ENCODE data around the gene WNT5B.

Gene WNT5B

DNA sequence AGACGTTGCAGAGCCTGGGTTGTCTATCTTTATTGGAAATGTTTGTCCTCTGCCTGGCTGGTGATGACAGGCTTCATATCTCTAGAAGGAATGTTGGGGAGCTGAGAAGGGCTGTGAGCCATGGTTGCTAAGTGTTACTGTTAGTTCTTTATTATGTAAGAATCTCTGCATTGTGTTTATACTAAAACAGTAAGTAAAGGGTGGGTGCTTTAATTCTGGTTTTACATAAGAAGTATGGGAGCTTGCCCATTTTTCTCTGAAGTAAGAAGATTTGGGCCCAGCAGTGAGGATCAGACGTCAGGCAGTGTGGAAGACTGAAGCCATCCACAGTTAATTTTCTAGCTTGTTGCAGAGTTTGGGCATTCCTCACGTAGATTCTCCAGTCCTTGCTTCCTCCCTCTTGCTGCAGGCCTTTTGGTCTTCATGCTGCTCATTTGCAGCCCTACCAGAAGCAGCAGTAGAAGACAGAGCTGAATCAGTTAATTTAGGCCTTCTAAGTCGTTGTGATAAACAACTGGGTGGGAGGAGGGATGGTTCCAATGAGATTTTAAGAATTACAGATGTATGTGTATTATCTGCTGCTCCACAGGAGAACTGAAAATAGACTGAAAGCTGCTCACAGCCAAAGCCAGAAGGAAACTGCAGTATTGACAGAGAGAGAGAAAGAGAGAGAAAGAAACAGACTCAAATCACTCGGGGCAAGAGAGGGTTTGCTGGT lies 21.4 kb downstream of the WNT5B start:
- Histone ChIP-seq H3K36me3 (ENCODE audit: control insufficient read depth in 5 of 5, insufficient read depth in 5 of 5, low read length in 5 of 5) (peaks cover 0 to 5% (median 0%) of the 10 kb centered on the region in 5 donors), H3K27ac (ENCODE audit: low read depth, low read length) (no peak overlapping the region), H3K9me3 (ENCODE audit: control insufficient read depth in 5 of 5, low read length in 5 of 5) (no peaks in the 10 kb centered on the region), H3K4me3 (ENCODE audit: low read depth in 1 of 5, low read length in 5 of 5) (no peak overlapping the region), H3K27me3 (ENCODE audit: control insufficient read depth in 5 of 5, insufficient read depth in 4 of 5, low read length in 5 of 5) (no peaks in the 10 kb centered on the region), H3K9ac (ENCODE audit: low read length in 5 of 5) (peak overlapping the region in 1 of 5 donors; percentile 16), H3K4me1 (ENCODE audit: control insufficient read depth in 5 of 5, insufficient read depth in 5 of 5, low read length in 5 of 5) (peaks cover 0 to 19% (median 9%) of the 10 kb centered on the region in 5 donors)

DNA sequence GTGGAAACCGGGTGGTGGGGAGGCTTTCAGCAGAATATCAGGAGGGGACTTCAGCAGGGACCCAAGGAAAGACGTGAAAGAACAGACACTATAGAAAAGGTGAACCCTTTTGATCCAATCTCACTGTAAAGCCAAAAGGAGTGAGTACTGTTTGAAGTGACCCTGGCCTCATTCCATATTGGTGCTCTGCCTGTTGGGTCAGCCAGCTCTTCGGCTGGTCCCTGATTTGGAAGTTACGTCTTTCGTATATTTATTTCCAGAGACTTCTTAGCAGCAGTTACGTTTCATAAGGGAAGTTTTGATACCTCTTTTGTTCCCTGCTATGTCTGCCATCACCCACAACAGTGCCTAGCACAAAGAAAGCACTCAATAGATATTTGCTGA lies 21.9 kb downstream of the WNT5B start:
- Histone ChIP-seq H3K36me3 (ENCODE audit: control insufficient read depth in 5 of 5, insufficient read depth in 5 of 5, low read length in 5 of 5) (peaks cover 0 to 5% (median 0%) of the 10 kb centered on the region in 5 donors), H3K27ac (ENCODE audit: low read depth, low read length) (no peak overlapping the region), H3K9me3 (ENCODE audit: control insufficient read depth in 5 of 5, low read length in 5 of 5) (no peaks in the 10 kb centered on the region), H3K4me1 (ENCODE audit: control insufficient read depth in 5 of 5, insufficient read depth in 5 of 5, low read length in 5 of 5) (peaks cover 0 to 17% (median 9%) of the 10 kb centered on the region in 5 donors), H3K4me3 (ENCODE audit: low read depth in 1 of 5, low read length in 5 of 5) (no peak overlapping the region), H3K9ac (ENCODE audit: low read length in 5 of 5) (peak overlapping the region in 1 of 5 donors; percentile 16), H3K27me3 (ENCODE audit: control insufficient read depth in 5 of 5, insufficient read depth in 4 of 5, low read length in 5 of 5) (no peaks in the 10 kb centered on the region)

DNA sequence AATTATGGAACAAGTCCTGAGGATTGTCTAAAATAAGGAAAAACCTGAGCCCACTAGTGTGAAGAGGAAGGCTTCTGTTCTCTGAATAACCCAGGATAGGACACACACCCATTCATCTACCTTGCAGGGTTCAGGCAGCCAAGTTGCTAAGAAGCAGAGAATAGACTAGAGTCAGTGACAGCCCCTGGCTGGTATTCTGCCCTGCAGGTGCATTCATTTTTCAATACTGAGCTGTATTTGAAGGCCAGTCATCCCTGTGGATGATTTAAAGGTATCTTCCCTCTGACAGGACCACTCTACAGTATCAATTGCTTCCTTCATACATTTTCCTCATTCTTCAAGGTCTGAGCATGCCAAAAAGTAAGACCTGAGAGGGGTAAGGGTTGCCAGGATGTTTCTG lies 22.9 kb downstream of the WNT5B start:
- H3K9ac ChIP-seq (ENCODE audit: low read length in 5 of 5) = no peak overlapping the region
- no peaks in the 10 kb centered on the region for H3K36me3 ChIP-seq (ENCODE audit: control insufficient read depth in 5 of 5, insufficient read depth in 5 of 5, low read length in 5 of 5)
- peaks cover 0 to 21% (median 13%) of the 10 kb centered on the region in 5 donors for H3K4me1 ChIP-seq (ENCODE audit: control insufficient read depth in 5 of 5, insufficient read depth in 5 of 5, low read length in 5 of 5)
- H3K27ac ChIP-seq (ENCODE audit: low read depth, low read length) = no peak overlapping the region
- H3K9me3 ChIP-seq (ENCODE audit: control insufficient read depth in 5 of 5, low read length in 5 of 5) = no peaks in the 10 kb centered on the region
- no peak overlapping the region for H3K4me3 ChIP-seq (ENCODE audit: low read depth in 1 of 5, low read length in 5 of 5)
- H3K27me3 ChIP-seq (ENCODE audit: control insufficient read depth in 5 of 5, insufficient read depth in 4 of 5, low read length in 5 of 5) = no peaks in the 10 kb centered on the region

DNA sequence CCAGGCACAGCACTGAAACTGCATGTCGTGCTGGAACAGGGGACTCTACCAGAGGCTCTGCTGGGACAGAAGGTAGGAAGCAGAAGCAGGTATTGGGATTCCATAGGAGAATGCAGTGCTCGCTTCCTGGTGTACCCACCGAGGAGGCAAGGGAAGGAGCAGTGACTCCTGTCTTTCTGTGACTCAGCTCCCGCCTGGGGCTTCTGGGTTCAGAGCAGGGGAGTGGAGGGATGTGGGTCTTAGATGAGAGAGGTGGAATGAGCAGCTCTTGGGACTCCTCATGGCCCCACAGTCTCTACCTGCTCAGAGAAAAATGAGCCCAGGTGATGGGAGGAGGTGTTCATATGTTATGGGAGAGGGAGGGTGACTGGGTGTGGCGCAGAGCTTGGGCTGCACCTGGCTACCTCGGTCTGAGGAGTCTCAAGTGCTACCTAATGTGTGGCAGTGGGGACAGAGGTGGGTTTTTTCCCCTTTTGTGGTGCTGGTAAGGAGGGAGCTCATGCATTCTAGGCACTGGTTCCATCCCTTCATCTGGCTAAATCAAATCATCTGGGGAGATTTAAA lies 26.3 kb downstream of the WNT5B start:
- Histone ChIP-seq H3K27ac (ENCODE audit: low read depth, low read length) (no peak overlapping the region), H3K36me3 (ENCODE audit: control insufficient read depth in 5 of 5, insufficient read depth in 5 of 5, low read length in 5 of 5) (no peaks in the 10 kb centered on the region), H3K9ac (ENCODE audit: low read length in 5 of 5) (no peak overlapping the region), H3K27me3 (ENCODE audit: control insufficient read depth in 5 of 5, insufficient read depth in 4 of 5, low read length in 5 of 5) (no peaks in the 10 kb centered on the region), H3K4me3 (ENCODE audit: low read depth in 1 of 5, low read length in 5 of 5) (no peak overlapping the region), H3K4me1 (ENCODE audit: control insufficient read depth in 5 of 5, insufficient read depth in 5 of 5, low read length in 5 of 5) (peaks cover 6 to 42% (median 30%) of the 10 kb centered on the region in 5 donors), H3K9me3 (ENCODE audit: control insufficient read depth in 5 of 5, low read length in 5 of 5) (no peaks in the 10 kb centered on the region)

DNA sequence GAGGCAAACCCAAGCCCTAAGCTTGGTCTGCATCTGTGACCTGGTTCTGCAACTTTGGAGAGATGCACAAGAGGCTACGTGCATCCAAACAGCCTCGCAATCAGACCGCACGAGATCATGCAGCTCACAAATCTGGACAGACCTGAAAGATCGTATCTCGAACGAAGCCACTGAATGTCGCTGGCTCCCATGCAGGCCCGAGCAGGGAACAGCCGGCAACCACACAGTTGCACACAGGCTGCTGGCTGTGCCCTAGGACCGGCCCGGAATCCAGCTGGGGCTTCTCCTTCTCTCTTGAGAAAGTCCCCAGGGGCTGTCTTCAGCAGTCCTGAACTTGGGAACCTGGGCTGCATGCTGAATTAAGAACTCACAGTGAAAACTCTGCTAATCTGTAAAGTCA lies 27.9 kb downstream of the WNT5B start:
- H3K36me3 ChIP-seq (ENCODE audit: control insufficient read depth in 5 of 5, insufficient read depth in 5 of 5, low read length in 5 of 5) = no peaks in the 10 kb centered on the region
- H3K4me3 ChIP-seq (ENCODE audit: low read depth in 1 of 5, low read length in 5 of 5) = no peak overlapping the region
- no peak overlapping the region for H3K9ac ChIP-seq (ENCODE audit: low read length in 5 of 5)
- H3K27ac ChIP-seq (ENCODE audit: low read depth, low read length) = peak overlapping the region; percentile 91
- peaks cover 7 to 45% (median 34%) of the 10 kb centered on the region in 5 donors for H3K4me1 ChIP-seq (ENCODE audit: control insufficient read depth in 5 of 5, insufficient read depth in 5 of 5, low read length in 5 of 5)
- H3K27me3 ChIP-seq (ENCODE audit: control insufficient read depth in 5 of 5, insufficient read depth in 4 of 5, low read length in 5 of 5) = no peaks in the 10 kb centered on the region
- no peaks in the 10 kb centered on the region for H3K9me3 ChIP-seq (ENCODE audit: control insufficient read depth in 5 of 5, low read length in 5 of 5)

DNA sequence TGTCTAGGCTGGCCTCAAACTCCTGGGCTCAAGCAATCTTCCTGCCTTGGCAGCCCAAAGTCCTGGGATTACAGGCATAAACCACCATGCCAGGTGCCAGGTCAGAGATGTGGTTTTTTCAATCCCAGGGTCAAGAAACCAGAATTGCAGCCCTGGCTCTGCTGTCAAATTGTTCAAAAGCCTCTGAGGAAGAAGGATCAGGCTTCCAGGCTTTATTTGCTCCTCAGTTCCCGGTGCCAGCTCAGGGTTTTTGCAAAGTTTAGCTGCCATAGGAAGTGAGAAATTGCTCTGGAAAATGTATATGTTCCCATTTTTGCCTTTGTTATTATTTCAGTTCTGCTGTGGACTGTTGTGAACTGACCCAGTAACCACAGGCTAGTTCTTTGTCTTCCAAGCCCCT lies 28.7 kb downstream of the WNT5B start:
- Histone ChIP-seq H3K4me3 (ENCODE audit: low read depth in 1 of 5, low read length in 5 of 5) (no peak overlapping the region), H3K27ac (ENCODE audit: low read depth, low read length) (peak overlapping the region; percentile 91), H3K4me1 (ENCODE audit: control insufficient read depth in 5 of 5, insufficient read depth in 5 of 5, low read length in 5 of 5) (peaks cover 7 to 42% (median 32%) of the 10 kb centered on the region in 5 donors), H3K27me3 (ENCODE audit: control insufficient read depth in 5 of 5, insufficient read depth in 4 of 5, low read length in 5 of 5) (no peaks in the 10 kb centered on the region), H3K9me3 (ENCODE audit: control insufficient read depth in 5 of 5, low read length in 5 of 5) (no peaks in the 10 kb centered on the region), H3K9ac (ENCODE audit: low read length in 5 of 5) (no peak overlapping the region), H3K36me3 (ENCODE audit: control insufficient read depth in 5 of 5, insufficient read depth in 5 of 5, low read length in 5 of 5) (no peaks in the 10 kb centered on the region)

DNA sequence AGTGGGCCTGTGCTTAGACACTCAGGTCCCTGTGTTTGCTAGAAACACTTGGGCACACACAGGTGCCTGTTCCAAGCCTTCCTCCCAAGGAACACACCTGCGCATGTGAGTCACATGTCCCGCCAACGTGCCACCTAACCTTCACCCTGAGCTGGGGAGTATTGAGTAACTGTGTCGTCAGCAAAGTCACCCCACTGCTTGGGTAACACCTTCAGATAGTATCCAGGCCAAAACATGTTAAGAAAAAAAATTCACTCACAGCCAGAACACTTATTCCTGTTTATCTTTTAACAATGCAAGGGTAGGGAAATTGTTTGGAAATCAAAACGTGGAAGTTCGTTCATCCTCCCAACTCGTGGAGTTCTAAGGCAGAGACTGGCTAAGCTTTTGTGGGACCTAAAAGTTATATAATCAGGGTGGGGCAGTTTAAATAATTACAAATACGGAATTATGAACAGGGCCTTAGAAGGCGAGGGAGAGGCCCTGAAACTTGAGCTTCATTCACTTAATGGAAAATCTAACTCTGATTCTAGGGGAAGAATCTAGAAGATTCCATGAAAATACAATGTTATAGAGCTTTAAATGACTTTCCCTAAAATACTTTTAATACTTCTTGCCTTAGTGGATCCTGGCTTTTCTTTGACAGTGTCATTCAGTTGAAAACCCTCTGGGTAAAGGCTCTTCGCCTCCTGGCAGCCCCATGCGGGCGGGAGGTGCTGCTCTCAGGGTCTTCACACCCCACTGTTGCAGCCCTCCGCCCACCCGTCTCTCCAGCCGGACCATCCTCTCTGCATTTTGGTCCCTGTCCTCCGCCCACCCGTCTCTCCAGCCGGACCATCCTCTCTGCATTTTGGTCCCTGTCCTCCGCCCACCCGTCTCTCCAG lies 31.5 kb downstream of the WNT5B start:
- no peak overlapping the region for H3K4me3 ChIP-seq (ENCODE audit: low read depth in 1 of 5, low read length in 5 of 5)
- peaks cover 9 to 51% (median 36%) of the 10 kb centered on the region in 5 donors for H3K4me1 ChIP-seq (ENCODE audit: control insufficient read depth in 5 of 5, insufficient read depth in 5 of 5, low read length in 5 of 5)
- H3K27ac ChIP-seq (ENCODE audit: low read depth, low read length) = peak overlapping the region; percentile 91
- no peaks in the 10 kb centered on the region for H3K9me3 ChIP-seq (ENCODE audit: control insufficient read depth in 5 of 5, low read length in 5 of 5)
- no peaks in the 10 kb centered on the region for H3K27me3 ChIP-seq (ENCODE audit: control insufficient read depth in 5 of 5, insufficient read depth in 4 of 5, low read length in 5 of 5)
- peak overlapping the region; percentile 52 to 73 (median 66) for H3K9ac ChIP-seq (ENCODE audit: low read length in 5 of 5)
- H3K36me3 ChIP-seq (ENCODE audit: control insufficient read depth in 5 of 5, insufficient read depth in 5 of 5, low read length in 5 of 5) = no peaks in the 10 kb centered on the region

DNA sequence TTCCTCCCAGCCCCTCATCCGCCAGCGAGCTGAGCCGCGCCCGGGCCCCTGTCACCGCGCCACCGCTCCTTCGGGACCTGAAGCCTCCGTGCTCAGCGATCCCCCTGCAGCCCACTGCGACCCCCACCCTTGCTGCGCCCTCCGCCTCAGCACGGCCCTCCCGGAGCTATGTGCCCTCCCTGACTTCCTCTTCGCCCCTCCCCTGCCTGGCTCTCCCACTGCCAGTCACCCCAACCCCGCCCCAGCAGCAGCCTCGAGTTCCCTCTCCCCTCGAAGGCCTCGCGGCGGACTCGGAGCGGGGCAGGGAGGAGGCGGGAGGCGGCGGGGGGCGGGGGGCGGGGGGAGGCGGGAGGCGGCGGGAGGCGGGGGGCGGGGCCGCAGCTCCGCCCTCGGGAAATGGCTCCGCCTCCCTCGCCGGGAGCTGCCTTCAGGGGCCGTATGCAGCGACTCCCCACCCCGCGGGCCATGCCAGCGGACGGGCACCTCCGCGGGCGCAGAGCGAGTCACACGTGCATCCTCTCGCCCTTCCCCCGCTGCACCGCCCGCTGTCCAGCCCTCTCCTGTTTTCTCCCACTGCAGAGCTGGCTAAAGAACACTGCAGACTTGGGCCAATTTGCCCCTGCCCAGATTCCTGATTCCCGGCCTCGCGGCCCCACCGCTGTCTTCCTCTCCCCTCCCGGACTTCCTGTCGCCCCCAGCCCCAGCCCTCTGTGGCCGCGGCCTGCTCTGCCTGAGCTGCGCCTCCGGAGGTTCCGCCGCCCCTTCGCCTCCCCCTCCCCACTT lies 32.7 kb downstream of the WNT5B start:
- Histone ChIP-seq H3K27me3 (ENCODE audit: control insufficient read depth in 5 of 5, insufficient read depth in 4 of 5, low read length in 5 of 5) (no peaks in the 10 kb centered on the region), H3K36me3 (ENCODE audit: control insufficient read depth in 5 of 5, insufficient read depth in 5 of 5, low read length in 5 of 5) (no peaks in the 10 kb centered on the region), H3K9ac (ENCODE audit: low read length in 5 of 5) (peak overlapping the region in 4 of 5 donors; percentile 46 to 77 (median 70)), H3K4me3 (ENCODE audit: low read depth in 1 of 5, low read length in 5 of 5) (peak overlapping the region in 4 of 5 donors; percentile 50 to 66 (median 62)), H3K27ac (ENCODE audit: low read depth, low read length) (peak overlapping the region; percentile 91), H3K4me1 (ENCODE audit: control insufficient read depth in 5 of 5, insufficient read depth in 5 of 5, low read length in 5 of 5) (peaks cover 9 to 57% (median 40%) of the 10 kb centered on the region in 5 donors), H3K9me3 (ENCODE audit: control insufficient read depth in 5 of 5, low read length in 5 of 5) (no peaks in the 10 kb centered on the region)

DNA sequence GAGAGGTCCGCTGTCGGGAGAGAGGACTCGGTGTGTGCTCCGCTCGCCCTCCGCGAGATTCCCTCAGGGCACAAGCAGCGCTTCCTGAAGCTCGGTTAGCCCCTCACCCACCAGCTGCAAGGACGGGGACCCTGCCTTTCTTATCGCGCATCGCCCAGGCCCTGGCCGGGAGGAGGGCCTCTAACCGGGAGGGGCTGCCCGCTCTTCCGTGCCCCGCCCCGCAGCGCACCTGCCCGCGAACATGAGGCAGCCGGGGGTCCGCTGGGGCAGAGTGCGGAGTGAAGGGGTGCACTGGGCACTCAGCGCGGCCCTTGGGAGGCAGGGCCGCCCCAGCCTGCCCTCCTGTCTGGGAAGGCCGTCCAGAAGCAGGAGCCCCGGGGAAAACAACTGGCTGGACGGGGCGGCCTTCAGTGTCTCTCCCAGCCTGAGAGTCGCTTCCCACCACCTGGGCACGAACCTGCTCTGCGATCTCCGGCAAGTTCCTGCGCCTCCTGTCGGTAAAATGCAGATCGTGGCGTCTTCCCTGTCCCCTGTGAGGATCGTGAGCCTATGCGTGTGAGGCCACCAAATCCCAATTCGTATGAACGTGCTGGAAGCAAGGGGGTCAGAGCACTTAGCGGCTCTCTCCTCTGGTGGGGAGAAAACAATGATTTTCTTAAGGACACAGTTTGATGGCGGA lies 33.9 kb downstream of the WNT5B start:
- H3K4me1 ChIP-seq (ENCODE audit: control insufficient read depth in 5 of 5, insufficient read depth in 5 of 5, low read length in 5 of 5) = peaks cover 13 to 59% (median 44%) of the 10 kb centered on the region in 5 donors
- H3K4me3 ChIP-seq (ENCODE audit: low read depth in 1 of 5, low read length in 5 of 5) = no peak overlapping the region
- no peaks in the 10 kb centered on the region for H3K36me3 ChIP-seq (ENCODE audit: control insufficient read depth in 5 of 5, insufficient read depth in 5 of 5, low read length in 5 of 5)
- no peaks in the 10 kb centered on the region for H3K27me3 ChIP-seq (ENCODE audit: control insufficient read depth in 5 of 5, insufficient read depth in 4 of 5, low read length in 5 of 5)
- no peak overlapping the region for H3K9ac ChIP-seq (ENCODE audit: low read length in 5 of 5)
- H3K9me3 ChIP-seq (ENCODE audit: control insufficient read depth in 5 of 5, low read length in 5 of 5) = no peaks in the 10 kb centered on the region
- H3K27ac ChIP-seq (ENCODE audit: low read depth, low read length) = peak overlapping the region; percentile 78

Data from subcutaneous abdominal adipose tissue (tissue), 5 donors.